H7 (cell line): ENCODE results near the gene ZBTB47. TPM values are rescaled to one million over a fixed set of nuclear protein-coding genes. Genes with fewer than 3 reads are reported as not detected.

Experiments used
- DNase-seq: peaks from one replicate; pipeline ENCODE4 v3.0.0; 2012
- H3K27me3 ChIP-seq: 2 replicates; pipeline ENCODE4 v1.6.0; 2011; ENCODE audit warnings: mild to moderate bottlenecking, low read length; ENCODE audit not compliant: control insufficient read depth, insufficient read depth
- H3K36me3 ChIP-seq: replicated peaks from 2 replicates; pipeline ENCODE4 v1.5.1; 2011; ENCODE audit warnings: low read length; ENCODE audit not compliant: control insufficient read depth, insufficient read depth
- H3K4me3 ChIP-seq: 2 replicates; pipeline ENCODE4 v1.5.1; 2011; ENCODE audit warnings: low read depth, mild to moderate bottlenecking, control low read depth, low read length, moderate library complexity; ENCODE audit not compliant: insufficient read depth
- total RNA-seq: library from RNA; depleted of rRNA; stranded (reverse); fragments of >200 nt; shearing (Covaris generic); gene quantifications from 2 replicates; pipeline ENCODE4 v1.2.3, GENCODE V29; 2014

ZBTB47 gene
- total RNA-seq, 1 experiment from 2014 or later, result 8.0 TPM

DNA sequence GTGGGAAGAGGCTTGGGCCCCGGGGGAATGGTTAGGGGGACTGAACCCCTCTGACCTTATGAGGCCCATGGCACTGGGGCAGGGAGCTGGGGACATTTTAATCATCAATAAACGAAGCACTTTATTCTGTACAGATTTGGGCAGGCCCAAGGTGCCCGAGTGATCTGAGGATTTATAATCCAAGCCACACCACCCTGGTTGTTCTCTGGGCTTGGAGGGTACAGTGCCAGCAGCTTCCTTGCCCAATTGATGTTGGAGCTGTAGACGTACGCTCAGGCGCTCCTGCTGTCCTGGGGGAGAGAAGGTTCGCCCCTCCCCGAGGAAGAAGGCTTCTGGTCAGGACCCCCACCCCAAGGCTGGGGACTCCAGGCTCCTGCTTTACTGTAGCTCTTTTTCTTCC is 12.5 kb downstream of the ZBTB47 start:
- Histone ChIP-seq H3K4me3 (no peak overlapping the region), H3K36me3 (no peaks in the 10 kb centered on the region), H3K27me3 (no peaks in the 10 kb centered on the region)
- DNase-seq, result peak; percentile 43

DNA sequence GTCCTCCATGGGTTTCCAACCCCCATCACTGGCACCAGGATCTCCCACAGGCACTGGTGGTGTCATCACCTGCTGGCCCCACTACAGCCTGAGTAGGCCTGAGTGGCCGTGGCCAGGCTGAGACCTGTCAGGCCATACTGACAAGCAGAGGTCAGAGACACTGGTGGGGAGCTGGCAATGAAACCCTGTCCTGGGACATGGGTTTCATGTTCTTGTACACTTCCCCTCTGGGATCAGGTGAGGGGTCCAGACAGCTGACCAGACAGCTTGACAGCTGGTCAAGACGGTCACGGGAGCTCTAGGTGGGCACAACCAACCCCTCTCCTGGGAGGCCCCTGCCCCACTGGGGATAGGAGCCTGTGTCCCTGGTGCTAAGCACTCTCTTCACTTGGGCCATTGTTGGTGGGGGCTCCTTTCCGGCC is 13.1 kb downstream of the ZBTB47 start:
- Histone ChIP-seq H3K4me3 (no peak overlapping the region), H3K27me3 (no peaks in the 10 kb centered on the region), H3K36me3 (no peaks in the 10 kb centered on the region)
- no peak for DNase-seq

DNA sequence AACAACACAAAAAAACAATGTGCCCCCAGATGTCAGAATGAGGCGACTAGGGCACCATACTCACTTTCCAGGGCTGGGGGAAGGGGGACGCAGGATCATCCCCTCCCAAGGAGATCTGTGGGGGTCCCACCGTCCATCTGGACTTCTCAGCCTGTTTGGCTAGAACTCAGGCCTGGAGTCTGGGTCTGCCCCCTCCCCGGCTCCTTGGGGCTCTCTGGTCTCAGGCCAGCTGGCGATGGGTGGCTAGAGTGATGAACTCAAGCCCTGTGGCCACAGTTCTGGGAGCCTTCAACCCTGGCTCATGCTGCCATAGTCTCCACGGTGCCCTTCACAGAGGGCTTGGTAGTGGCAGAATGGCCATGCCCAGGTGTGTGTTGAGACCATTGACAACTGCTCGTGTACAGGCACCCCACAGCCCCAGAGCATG is 13.6 kb downstream of the ZBTB47 start:
- no peaks in the 10 kb centered on the region for H3K36me3 ChIP-seq
- no peak for DNase-seq
- no peaks in the 10 kb centered on the region for H3K27me3 ChIP-seq
- H3K4me3 ChIP-seq, result no peak overlapping the region

- Histone ChIP-seq H3K27me3 (no peaks in the 10 kb centered on the region), H3K36me3 (no peaks in the 10 kb centered on the region), H3K4me3 (no peak overlapping the region)
- peak; percentile 38 for DNase-seq
These were observed 14.3 kb downstream of the ZBTB47 start for GRCh38 chr3:42667523-42668412.

- DNase-seq, result peak; percentile 5
- no peaks in the 10 kb centered on the region for H3K36me3 ChIP-seq
- H3K27me3 ChIP-seq, result no peaks in the 10 kb centered on the region
- no peak overlapping the region for H3K4me3 ChIP-seq
These were observed 14.9 kb downstream of the ZBTB47 start for GRCh38 chr3:42668413-42668760.

DNA sequence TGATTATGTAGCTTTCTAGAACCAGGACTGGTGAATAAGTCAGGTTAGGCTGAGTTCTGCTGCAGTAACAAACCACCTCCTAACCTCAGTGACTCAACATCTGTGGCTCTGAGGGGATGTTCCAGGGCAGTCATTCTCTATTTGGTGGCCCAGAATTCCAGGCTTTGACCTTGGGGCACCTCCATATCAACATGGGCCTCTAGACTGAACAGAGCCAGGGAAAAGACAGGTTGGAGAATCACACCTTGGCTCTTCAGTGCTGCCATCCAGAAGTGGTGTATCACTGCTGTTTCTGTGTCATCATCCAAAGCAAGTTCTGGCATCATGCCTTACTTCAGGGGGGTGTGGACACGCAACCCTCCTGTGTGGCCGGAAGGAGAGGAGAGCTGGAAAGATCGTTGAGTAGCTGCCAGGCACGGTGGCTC is 15.3 kb downstream of the ZBTB47 start:
- Histone ChIP-seq H3K27me3 (no peaks in the 10 kb centered on the region), H3K4me3 (no peak overlapping the region), H3K36me3 (no peaks in the 10 kb centered on the region)
- DNase-seq, result peak; percentile 5

DNA sequence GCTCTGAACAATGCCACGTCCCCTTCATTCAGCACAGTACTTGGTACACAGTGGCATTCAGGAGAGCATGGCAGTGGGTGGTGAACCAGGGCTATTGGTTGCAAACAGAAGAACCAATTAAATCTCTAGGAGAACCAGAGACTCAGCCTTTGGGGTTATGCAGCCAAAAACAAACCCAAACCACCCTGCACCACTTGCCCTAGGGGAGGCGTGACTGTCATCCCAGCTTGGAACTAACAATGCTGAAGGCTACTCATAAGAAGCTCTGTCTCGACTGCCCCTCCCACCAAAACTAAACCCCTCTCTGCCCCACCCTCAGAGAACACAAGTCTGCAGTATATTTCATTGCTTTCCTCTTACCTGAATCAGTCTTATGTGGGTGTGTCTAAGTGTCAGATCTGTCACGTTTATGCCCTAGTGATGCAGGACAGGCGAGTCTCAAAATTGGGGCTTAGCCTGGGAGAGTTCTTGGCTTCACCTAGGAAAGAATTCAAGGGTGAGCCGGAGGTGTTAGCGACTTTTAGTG is 16.6 kb downstream of the ZBTB47 start:
- no peaks in the 10 kb centered on the region for H3K36me3 ChIP-seq
- H3K4me3 ChIP-seq, result no peak overlapping the region
- DNase-seq, result no peak
- no peaks in the 10 kb centered on the region for H3K27me3 ChIP-seq

- Histone ChIP-seq H3K36me3 (no peaks in the 10 kb centered on the region), H3K4me3 (no peak overlapping the region), H3K27me3 (no peaks in the 10 kb centered on the region)
- DNase-seq, result no peak
These were observed 17.2 kb downstream of the ZBTB47 start for GRCh38 chr3:42670670-42671069.

- H3K36me3 ChIP-seq, result no peaks in the 10 kb centered on the region
- no peaks in the 10 kb centered on the region for H3K27me3 ChIP-seq
- no peak for DNase-seq
- no peak overlapping the region for H3K4me3 ChIP-seq
These were observed 19.0 kb downstream of the ZBTB47 start for GRCh38 chr3:42672515-42672914.

- DNase-seq, result no peak
- H3K36me3 ChIP-seq, result no peaks in the 10 kb centered on the region
- H3K4me3 ChIP-seq, result no peak overlapping the region
- H3K27me3 ChIP-seq, result no peaks in the 10 kb centered on the region
These were observed 19.6 kb downstream of the ZBTB47 start for GRCh38 chr3:42673082-42673481.

DNA sequence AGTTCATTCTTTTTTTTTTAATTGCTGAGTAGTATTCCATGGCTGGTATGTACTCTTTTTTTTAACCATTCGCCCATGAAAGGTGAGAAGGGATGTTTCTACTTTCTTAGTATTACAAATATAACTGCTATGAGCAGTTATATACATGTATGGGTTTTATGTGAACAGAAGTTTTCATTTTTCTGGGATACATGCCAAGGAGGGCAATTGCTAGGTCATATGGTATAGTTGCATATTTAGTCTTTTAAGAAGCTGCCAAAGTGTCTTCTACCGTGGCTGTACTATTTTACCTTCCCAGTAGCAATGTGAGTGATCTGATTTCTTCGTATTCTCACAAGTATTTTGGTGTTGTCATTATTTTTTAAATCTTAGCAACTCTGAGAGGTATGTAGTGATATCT is 20.6 kb downstream of the ZBTB47 start:
- H3K36me3 ChIP-seq, result no peaks in the 10 kb centered on the region
- H3K4me3 ChIP-seq, result no peak overlapping the region
- DNase-seq, result no peak
- H3K27me3 ChIP-seq, result no peaks in the 10 kb centered on the region

DNA sequence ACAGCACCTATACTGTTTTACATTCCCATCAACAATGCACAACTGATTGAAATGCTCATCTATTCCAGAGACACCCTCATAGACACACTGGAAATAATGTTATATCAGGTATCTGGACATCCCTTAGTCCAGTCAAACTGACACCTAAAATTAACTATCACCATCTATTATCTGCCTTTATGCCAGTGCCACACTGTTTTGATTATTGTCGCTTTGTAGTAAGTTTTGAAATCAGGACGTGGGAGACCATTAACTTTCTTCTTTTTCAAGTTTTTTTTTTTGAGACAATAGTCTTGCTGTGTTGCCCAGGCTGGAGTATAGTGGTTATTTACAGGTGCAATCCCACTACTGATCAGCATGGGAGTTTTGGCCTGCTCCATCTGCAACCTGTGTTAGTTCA is 22.4 kb downstream of the ZBTB47 start:
- Histone ChIP-seq H3K36me3 (no peaks in the 10 kb centered on the region), H3K27me3 (no peaks in the 10 kb centered on the region), H3K4me3 (no peak overlapping the region)
- DNase-seq, result no peak

- Histone ChIP-seq H3K36me3 (no peaks in the 10 kb centered on the region), H3K27me3 (no peaks in the 10 kb centered on the region)
- DNase-seq, result peak; percentile 54
These were observed 24.9 kb downstream of the ZBTB47 start for GRCh38 chr3:42678447-42678846.

GRCh38 chr3:42680271-42680670 is 26.8 kb downstream of the ZBTB47 start:
- Histone ChIP-seq H3K36me3 (no peaks in the 10 kb centered on the region), H3K4me3 (no peak overlapping the region), H3K27me3 (no peaks in the 10 kb centered on the region)
- peak; percentile 3 for DNase-seq

More at GRCh38 chr3:42678447-42678846, 24.9 kb downstream of the ZBTB47 start:
- no peak overlapping the region for H3K4me3 ChIP-seq

- DNase-seq, result peak; percentile 5
- Histone ChIP-seq H3K36me3 (no peaks in the 10 kb centered on the region), H3K27me3 (no peaks in the 10 kb centered on the region), H3K4me3 (no peak overlapping the region)
These were observed 27.3 kb downstream of the ZBTB47 start for GRCh38 chr3:42680806-42681205.
